ENCODE measurements around the gene SLC17A5.

Gene SLC17A5

DNA sequence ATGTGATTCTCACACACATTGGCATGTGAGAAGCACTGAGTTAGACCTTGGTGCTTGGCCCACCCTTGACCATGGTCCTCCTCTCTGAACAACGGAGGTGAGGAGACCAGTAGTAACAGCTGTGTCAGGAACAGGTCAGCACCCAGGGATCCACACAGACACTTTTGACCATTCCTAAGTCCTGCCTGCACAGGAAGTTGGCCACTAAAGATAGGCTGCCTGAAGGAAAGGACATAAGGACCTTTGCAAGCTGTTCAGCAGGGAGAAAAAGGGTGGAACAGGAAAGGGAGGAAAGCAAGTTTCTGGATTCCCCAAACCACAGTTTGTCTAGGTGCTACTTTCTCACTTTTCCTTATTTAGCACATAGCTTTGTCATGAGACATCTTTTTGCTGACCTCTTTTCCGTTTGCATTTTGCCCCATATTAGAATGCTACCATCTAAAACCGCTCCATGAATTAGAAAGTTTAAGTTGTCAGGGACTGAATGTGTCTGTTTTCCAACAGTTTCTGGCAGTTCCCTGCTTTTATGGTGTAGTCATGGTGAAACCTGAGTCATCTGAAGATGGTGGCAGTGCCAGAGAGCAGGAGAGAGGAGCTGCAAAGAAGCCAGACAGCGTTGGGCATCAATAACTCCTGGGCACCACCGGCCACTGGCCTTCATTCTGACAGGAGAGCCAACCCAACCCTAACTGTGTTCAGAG lies 41.1 kb upstream of the SLC17A5 start:
- H3K9ac ChIP-seq (ENCODE audit: low read length): no peak overlapping the region
- H3K27ac ChIP-seq (ENCODE audit: low read depth, low read length, poor library complexity, severe bottlenecking): no peak overlapping the region
- H3F3A ChIP-seq (ENCODE audit: insufficient read depth, low read length): no peaks in the 10 kb centered on the region
- TF ChIP-seq, protein P1, sequence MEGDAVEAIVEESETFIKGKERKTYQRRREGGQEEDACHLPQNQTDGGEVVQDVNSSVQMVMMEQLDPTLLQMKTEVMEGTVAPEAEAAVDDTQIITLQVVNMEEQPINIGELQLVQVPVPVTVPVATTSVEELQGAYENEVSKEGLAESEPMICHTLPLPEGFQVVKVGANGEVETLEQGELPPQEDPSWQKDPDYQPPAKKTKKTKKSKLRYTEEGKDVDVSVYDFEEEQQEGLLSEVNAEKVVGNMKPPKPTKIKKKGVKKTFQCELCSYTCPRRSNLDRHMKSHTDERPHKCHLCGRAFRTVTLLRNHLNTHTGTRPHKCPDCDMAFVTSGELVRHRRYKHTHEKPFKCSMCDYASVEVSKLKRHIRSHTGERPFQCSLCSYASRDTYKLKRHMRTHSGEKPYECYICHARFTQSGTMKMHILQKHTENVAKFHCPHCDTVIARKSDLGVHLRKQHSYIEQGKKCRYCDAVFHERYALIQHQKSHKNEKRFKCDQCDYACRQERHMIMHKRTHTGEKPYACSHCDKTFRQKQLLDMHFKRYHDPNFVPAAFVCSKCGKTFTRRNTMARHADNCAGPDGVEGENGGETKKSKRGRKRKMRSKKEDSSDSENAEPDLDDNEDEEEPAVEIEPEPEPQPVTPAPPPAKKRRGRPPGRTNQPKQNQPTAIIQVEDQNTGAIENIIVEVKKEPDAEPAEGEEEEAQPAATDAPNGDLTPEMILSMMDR (IDR thresholded peaks at IDR 0.05; ENCODE audit: low read length): no peak
- no peak for TF ChIP-seq EZH2 (IDR thresholded peaks at IDR 0.05; ENCODE audit: borderline replicate concordance, low read length)
- H4K20me1 ChIP-seq (ENCODE audit: insufficient read depth, low read length): no peaks in the 10 kb centered on the region
- H3K4me2 ChIP-seq (ENCODE audit: low read length): no peak overlapping the region
- peaks cover 5% of the 10 kb centered on the region for H3K4me1 ChIP-seq (ENCODE audit: insufficient read depth, low read length, severe bottlenecking)
- H2AFZ ChIP-seq (ENCODE audit: low read length): no peak overlapping the region
- H3K4me3 ChIP-seq (ENCODE audit: low read depth, low read length, poor library complexity, severe bottlenecking): no peak overlapping the region
- H3K27me3 ChIP-seq (ENCODE audit: insufficient read depth, low read length): peaks cover 4% of the 10 kb centered on the region; the same call in 1 of the 2 replicates
- H3K9me3 ChIP-seq (ENCODE audit: low read length): no peaks in the 10 kb centered on the region
- H3K79me2 ChIP-seq (ENCODE audit: insufficient read depth, low read length): no peaks in the 10 kb centered on the region
- no peaks in the 10 kb centered on the region for H3K36me3 ChIP-seq (ENCODE audit: insufficient read depth, low read length)
- H3K9me2 ChIP-seq (ENCODE audit: low read depth, low read length): no peaks in the 10 kb centered on the region

DNA sequence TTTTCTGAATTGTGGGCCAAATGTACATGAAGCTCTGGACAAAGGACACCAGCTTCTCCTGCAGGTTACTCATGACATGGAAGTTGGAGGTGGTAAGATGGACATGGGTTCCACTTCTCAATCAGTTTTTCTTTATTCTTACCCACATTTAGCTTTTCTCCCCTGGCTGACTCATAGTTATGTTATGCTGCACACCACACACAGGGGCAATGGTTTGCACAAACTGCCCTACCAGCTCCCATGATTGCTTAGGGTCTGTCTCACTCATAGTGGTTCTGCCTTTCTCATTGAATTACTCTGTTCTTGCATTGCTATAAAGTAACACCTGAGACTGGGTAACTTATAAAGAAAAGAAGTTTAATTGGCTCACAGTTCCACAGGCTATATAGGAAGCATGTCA lies 37.7 kb upstream of the SLC17A5 start:
- Histone ChIP-seq H3K9me3 (ENCODE audit: low read length) (no peaks in the 10 kb centered on the region), H3K27ac (ENCODE audit: low read depth, low read length, poor library complexity, severe bottlenecking) (no peak overlapping the region), H3F3A (ENCODE audit: insufficient read depth, low read length) (no peaks in the 10 kb centered on the region), H3K4me2 (ENCODE audit: low read length) (no peak overlapping the region), H3K27me3 (ENCODE audit: insufficient read depth, low read length) (no peaks in the 10 kb centered on the region; the same call in 1 of the 2 replicates), H2AFZ (ENCODE audit: low read length) (no peak overlapping the region), H3K36me3 (ENCODE audit: insufficient read depth, low read length) (no peaks in the 10 kb centered on the region), H4K20me1 (ENCODE audit: insufficient read depth, low read length) (no peaks in the 10 kb centered on the region), H3K9me2 (ENCODE audit: low read depth, low read length) (no peaks in the 10 kb centered on the region), H3K4me1 (ENCODE audit: insufficient read depth, low read length, severe bottlenecking) (peaks cover 5% of the 10 kb centered on the region), H3K4me3 (ENCODE audit: low read depth, low read length, poor library complexity, severe bottlenecking) (no peak overlapping the region), H3K9ac (ENCODE audit: low read length) (no peak overlapping the region), H3K79me2 (ENCODE audit: insufficient read depth, low read length) (no peaks in the 10 kb centered on the region)
- TF ChIP-seq, protein P1 (IDR thresholded peaks at IDR 0.05; ENCODE audit: low read length): no peak
- no peak for TF ChIP-seq EZH2 (IDR thresholded peaks at IDR 0.05; ENCODE audit: borderline replicate concordance, low read length)

DNA sequence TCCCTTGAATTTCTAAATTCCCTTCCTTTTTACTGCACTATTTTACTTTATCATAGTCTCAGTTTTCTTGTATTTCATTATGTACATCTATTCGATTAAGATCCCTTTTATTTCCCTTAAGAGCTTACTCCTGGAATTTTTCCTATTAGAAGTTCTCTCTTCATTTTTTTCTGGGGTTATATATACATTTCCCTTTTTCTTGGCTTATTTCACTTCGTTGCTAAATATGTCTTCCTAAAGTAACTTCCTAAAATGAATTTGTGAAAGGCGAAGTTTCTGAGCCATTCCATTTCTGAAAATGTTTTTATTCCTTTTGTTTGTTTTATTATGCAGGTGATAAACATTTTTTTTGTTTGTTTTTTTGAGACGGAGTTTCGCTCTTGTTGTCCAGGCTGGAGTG lies 36.3 kb upstream of the SLC17A5 start:
- no peak overlapping the region for H3K27ac ChIP-seq (ENCODE audit: low read depth, low read length, poor library complexity, severe bottlenecking)
- H3K36me3 ChIP-seq (ENCODE audit: insufficient read depth, low read length): no peaks in the 10 kb centered on the region
- H3K9me3 ChIP-seq (ENCODE audit: low read length): no peaks in the 10 kb centered on the region
- H3K4me1 ChIP-seq (ENCODE audit: insufficient read depth, low read length, severe bottlenecking): no peaks in the 10 kb centered on the region
- H4K20me1 ChIP-seq (ENCODE audit: insufficient read depth, low read length): no peaks in the 10 kb centered on the region
- no peaks in the 10 kb centered on the region for H3K27me3 ChIP-seq (ENCODE audit: insufficient read depth, low read length)
- H3F3A ChIP-seq (ENCODE audit: insufficient read depth, low read length): no peaks in the 10 kb centered on the region
- TF ChIP-seq, protein P1 (IDR thresholded peaks at IDR 0.05; ENCODE audit: low read length): no peak
- no peak for TF ChIP-seq EZH2 (IDR thresholded peaks at IDR 0.05; ENCODE audit: borderline replicate concordance, low read length)
- no peak overlapping the region for H2AFZ ChIP-seq (ENCODE audit: low read length)
- H3K4me2 ChIP-seq (ENCODE audit: low read length): no peak overlapping the region
- H3K9ac ChIP-seq (ENCODE audit: low read length): no peak overlapping the region
- H3K4me3 ChIP-seq (ENCODE audit: low read depth, low read length, poor library complexity, severe bottlenecking): no peak overlapping the region
- no peaks in the 10 kb centered on the region for H3K79me2 ChIP-seq (ENCODE audit: insufficient read depth, low read length)
- no peaks in the 10 kb centered on the region for H3K9me2 ChIP-seq (ENCODE audit: low read depth, low read length)

Measured in OCI-LY1 (cell line).